NCI-H1694 (cell line): Measurements from ENCODE around the gene ATP6V1B1.
"Not testable (repeated sequence)": the region's sequence is repeated elsewhere in the genome, so short reads cannot be mapped to it uniquely, and the experiment has no call there.

ENCODE experiments used
- DNase-seq: peaks from one replicate; lab custom pipeline; 2025; lab: John Stamatoyannopoulos, UW

Gene ATP6V1B1

DNA sequence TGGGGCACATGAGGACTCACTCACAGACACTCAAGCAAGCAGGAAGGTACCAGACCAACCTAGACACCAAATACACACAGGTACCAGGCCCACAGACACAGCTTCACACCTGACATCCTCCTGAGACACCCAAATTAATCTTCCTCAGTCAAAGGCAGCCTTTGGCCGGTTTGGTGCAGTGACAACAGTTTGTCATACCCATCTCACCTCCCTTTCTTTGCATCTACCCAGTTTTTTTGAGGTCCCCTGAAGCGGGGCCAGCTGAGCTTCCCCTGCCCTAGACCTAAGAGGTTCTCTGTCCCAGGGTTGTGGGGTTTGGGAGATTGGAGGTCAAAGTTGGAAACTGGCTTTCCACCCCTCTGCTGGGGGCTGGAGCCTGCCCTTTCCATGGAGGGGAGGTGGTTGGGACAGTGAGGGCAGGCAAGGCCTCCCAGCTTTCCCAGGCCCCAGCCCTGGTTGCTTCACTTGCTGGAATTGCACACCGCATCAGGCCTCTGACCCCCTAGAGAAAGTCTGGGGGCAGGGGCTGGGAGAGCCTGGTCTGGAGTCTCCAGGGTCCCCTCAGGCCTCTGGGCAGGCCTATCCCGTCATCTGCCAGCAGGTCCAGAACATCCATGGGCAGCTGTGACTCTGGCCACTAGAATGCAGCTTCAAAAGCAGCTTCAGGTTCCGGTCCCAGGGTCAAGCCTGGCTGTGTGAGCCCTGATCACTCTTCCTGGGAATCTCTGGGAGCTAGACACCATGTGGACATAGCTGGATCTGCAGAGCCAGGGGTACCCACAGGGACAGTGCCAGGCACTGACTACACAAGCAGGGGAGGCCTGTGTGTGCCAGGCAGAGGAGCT lies 71.5 kb downstream of the ATP6V1B1 start:
- no peak for DNase-seq

- DNase-seq = no peak
These were observed 72.6 kb downstream of the ATP6V1B1 start for GRCh38 chr2:71008342-71008741.

DNA sequence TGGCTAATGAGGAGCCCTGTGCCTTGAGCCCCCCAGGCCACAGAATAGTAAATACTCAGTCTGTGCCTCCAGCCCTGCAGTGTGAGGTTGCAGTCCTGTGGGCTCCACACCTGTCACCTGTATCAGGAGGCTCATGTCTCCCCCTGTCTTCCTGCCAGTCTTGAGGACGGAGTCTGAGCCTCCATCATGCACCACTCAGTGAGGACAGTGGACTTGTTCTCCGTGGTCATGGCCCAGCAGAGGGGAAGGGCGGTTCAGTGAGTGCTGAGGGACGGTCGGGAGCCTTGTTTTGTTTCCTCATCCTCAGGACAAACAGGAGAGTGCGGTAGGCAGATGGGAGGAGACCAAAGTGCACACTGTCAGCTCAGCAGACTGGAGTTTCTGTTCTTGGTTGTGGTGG lies 76.1 kb downstream of the ATP6V1B1 start:
- not testable (repeated sequence) for DNase-seq
